Measurements from ENCODE around the gene ARHGAP45.
"Not testable (repeated sequence)": the region's sequence is repeated elsewhere in the genome, so short reads cannot be mapped to it uniquely, and the experiment has no call there.

ARHGAP45 gene

GRCh38 chr19:1066748-1067340 lies at the start of gene ARHGAP45:
TSS of gene ARHGAP45 (plus strand) at chr19:1067167. CDS start at chr19:1067406, 239 bp downstream.
- peak; percentile 88 to 89 for DNase-seq

GRCh38 chr19:1017906-1018305 lies 49.1 kb upstream of the ARHGAP45 start:
- no peak for DNase-seq

- DNase-seq, result no peak
These were observed 48.6 kb upstream of the ARHGAP45 start for GRCh38 chr19:1018393-1018792.

GRCh38 chr19:1018932-1019615 lies 47.9 kb upstream of the ARHGAP45 start:
- no peak for DNase-seq

- DNase-seq, result no peak
These were observed 47.4 kb upstream of the ARHGAP45 start for GRCh38 chr19:1019616-1019961.

GRCh38 chr19:1019980-1020867 lies 46.7 kb upstream of the ARHGAP45 start:
- DNase-seq, result no peak

DNA sequence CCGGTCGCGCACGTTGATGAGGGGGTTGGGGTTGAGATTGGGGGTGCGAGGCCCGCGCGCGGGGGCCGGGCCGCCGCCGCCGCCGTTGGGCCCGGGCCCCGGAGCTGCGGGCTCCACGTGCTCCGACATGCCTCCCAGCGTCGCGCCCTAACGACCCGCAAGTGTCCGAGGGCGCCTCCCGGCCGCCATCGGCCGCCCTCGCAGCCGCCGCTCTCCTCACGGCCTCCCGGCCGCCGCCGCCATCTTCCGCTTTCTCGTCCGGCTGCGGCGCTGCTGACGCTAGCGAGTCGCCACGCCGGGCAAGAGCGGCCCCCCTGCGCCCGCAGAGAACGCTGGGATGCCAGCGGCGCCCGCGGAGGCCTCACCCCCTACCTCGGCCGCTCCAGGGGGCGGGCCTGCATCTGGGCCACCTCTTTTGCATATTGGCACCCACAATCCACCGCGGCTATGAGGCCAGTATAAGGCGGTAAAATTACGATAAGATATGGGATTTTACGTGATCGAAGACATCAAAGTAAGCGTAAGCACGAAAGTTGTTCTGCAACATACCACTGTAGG lies 46.0 kb upstream of the ARHGAP45 start, which contains the start of gene TMEM259:
TSS of gene TMEM259 (minus strand) at position 256 of the 558 bp plus-strand sequence. CDS start at position 129, 127 bp downstream.
- peak; percentile 98 for DNase-seq

- DNase-seq, result not testable (repeated sequence)
These were observed 43.1 kb upstream of the ARHGAP45 start for GRCh38 chr19:1023883-1024188.

DNA sequence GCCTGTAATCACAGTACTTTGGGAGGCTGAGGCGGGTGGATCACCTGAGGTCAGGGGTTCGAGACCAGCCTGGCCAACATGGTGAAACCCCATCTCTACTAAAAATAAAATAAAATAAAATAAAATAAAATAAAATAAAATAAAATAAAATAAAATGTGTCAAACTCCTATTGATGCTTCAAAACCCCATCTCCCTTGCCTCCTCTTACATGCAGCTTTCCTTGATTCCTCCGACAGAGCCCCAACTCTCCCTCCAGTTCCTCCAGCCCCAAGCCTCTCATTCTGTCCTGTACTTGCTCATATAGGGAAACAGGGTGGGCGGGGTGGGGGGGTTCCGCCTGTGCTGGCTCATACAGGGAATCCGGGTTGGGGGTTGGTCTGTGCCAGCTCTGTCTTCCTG lies 41.9 kb upstream of the ARHGAP45 start:
- not testable (repeated sequence) for DNase-seq

GRCh38 chr19:1025960-1026782 lies 40.8 kb upstream of the ARHGAP45 start, which contains the start of gene CNN2:
TSS of gene CNN2 (plus strand) at chr19:1026608. CDS start at chr19:1026662, 54 bp downstream.
- DNase-seq, result peak; percentile 54 to 60

DNA sequence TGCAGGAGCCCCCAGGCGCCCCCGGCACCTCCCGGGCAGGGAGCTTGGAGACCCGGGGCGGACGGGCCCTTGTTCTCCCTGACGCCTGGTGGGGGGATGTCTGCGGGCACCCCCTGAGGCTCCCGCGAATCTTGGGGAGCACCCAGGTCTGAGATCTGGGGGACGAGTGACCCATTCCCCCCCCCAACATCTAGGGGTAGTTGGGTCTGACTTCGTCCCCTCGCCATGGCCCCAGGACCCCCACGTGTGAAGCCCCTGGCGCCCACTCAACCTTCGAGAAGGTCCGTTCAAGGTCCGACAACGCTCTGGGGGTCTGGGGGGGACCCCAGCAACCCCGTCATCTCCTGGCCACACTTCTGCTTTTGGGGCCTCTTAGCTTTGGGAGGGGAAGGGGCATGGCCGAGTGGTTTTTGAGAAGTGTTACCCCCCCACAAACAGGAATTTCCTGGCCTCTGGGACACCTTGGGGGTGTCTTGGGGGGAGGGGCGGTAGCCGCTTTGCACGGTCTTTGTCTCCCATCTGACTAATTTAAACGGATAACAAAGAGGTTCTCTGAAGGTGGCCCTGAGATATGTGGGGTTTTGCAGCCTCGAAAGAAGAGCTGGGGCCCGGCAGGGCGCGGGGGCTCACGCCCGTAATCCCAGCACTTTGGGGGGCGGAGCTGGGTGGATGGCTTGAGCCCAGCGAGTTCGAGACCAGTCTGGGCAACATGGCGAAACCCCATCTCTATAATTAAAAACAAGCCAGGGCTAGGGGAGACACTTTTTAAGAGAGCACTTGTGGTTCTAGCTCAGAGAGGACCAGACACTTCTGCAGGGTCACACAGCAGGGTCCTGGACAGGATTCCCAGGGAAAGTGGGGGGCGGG lies 40.0 kb upstream of the ARHGAP45 start:
- peak; percentile 38 to 42 for DNase-seq

DNA sequence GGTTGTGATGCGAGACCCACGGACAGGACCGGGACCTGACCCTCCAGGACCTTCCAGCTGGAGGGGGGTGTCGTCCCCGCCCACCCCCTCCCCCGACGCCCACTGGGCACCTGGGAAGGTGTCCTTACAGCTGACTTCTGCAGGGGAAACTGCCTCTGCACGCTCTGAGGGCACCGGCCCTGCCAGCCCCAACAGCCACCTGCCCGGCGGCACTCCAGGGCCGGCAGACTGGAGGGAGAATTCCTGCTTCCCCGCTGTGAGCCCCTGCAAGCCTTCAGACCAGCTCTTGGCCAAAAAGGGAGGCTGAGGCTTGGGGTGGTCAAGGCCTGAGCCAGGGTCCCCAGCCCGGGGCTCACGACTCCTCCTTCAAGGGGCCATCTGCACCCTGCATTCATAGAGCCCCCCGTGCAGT lies 39.3 kb upstream of the ARHGAP45 start:
- no peak for DNase-seq

DNA sequence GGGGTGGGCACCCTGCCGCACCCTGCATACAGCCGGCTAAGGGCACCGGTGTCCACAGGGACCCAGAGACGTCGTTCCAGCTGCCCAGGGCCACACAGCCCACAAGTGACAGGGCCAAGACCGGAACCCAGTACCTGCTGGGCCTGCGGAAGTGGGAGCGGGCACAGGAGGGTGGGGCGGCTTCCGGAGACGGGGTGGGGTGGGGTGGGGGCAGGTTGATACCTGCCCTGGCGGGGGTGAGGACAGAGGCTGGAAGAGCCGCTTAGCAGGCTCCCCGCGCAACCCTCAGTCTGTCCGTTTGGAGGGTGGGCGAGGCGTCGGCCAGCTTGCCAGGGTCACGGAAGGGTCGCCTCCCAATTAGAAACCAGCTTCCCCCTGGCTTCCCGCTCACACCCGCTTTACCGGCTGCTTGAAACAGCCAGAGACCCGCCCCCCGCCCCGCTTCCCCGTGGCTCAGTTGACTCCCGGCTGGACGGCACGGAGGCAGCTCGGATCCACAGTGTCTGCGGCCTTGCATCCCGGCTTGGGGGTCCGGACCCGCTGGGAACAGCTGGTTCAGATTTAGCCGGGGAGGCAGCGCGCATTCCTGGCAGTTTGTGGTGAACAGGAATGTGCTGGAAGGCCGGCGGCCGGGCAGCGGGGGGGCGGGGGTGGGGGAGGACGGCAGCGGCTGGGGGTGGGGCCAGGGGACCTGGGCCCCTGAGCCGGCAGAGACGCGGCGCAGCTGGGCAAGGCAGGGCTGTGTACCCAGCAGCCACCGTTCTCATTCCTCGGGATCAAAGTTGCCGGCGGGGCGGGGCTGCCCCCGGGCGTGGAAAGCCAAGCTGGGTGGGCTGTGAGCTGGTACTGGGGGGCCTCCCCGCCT lies 38.7 kb upstream of the ARHGAP45 start:
- DNase-seq, result peak; percentile 66 to 71

GRCh38 chr19:1032264-1032867 lies 34.6 kb upstream of the ARHGAP45 start:
- DNase-seq, result no peak

GRCh38 chr19:1035998-1036621 lies 30.9 kb upstream of the ARHGAP45 start:
- DNase-seq, result peak in 1 of 2 donors; percentile 28

DNA sequence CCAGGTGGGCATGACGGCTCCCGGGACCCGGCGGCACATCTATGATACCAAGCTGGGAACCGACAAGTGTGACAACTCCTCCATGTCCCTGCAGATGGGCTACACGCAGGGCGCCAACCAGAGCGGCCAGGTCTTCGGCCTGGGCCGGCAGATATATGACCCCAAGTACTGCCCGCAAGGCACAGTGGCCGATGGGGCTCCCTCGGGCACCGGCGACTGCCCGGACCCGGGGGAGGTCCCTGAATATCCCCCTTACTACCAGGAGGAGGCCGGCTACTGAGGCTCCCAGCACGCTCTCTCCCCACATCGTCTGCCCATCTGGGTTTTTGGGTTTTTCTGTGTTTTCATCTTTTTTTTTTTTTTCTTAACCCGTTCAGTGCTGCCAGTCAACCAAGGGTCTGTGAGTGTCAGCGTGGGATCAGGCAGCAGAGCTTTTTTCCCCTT lies 29.3 kb upstream of the ARHGAP45 start:
- DNase-seq, result no peak

GRCh38 chr19:1038978-1039645 lies 27.9 kb upstream of the ARHGAP45 start:
- peak in 1 of 2 donors; percentile 23 for DNase-seq

- peak; percentile 98 to 99 for DNase-seq
These were observed 27.1 kb upstream of the ARHGAP45 start, which contains the start of gene ABCA7 for GRCh38 chr19:1039646-1040475. TSS of gene ABCA7 (plus strand) at chr19:1040107. CDS start at chr19:1041362, 1,255 bp downstream.

All from CD4-positive, alpha-beta T cell treated with Interleukin-1 beta for 1 hour (primary cell).